ENCODE results near the gene CDCP1.

The CDCP1 gene

GRCh38 chr3:45118615-45119071 is 27.5 kb downstream of the CDCP1 start:
- TF ChIP-seq YY1 (IDR thresholded peaks at IDR 0.05; ENCODE audit: low read depth): no peak
- no peak for TF ChIP-seq EGR1 (IDR thresholded peaks at IDR 0.05)
- no peak for TF ChIP-seq TCF12 (IDR thresholded peaks at IDR 0.05; ENCODE audit: low read depth)
- TF ChIP-seq RAD21 (IDR thresholded peaks at IDR 0.05; ENCODE audit: low read depth): no peak
- TF ChIP-seq MAX (IDR thresholded peaks at IDR 0.05): no peak
- TF ChIP-seq CREB1 (IDR thresholded peaks at IDR 0.05; ENCODE audit: low read depth): no peak
- no peak for TF ChIP-seq USF1 (IDR thresholded peaks at IDR 0.05)
- TF ChIP-seq CEBPB (IDR thresholded peaks at IDR 0.05): no peak
- no peak for TF ChIP-seq TAF1 (IDR thresholded peaks at IDR 0.05; ENCODE audit: low read depth)
- TF ChIP-seq EP300 (IDR thresholded peaks at IDR 0.05; ENCODE audit: borderline replicate concordance): no peak
- TF ChIP-seq ZBTB7A (IDR thresholded peaks at IDR 0.05; ENCODE audit: low read depth): no peak
- no peak for TF ChIP-seq TEAD4 (IDR thresholded peaks at IDR 0.05)
- no peak for TF ChIP-seq NFIC (IDR thresholded peaks at IDR 0.05)
- TF ChIP-seq FOXM1 (IDR thresholded peaks at IDR 0.05; ENCODE audit: borderline replicate concordance, low read depth): no peak
- no peak for TF ChIP-seq REST (IDR thresholded peaks at IDR 0.05; ENCODE audit: low read depth)

GRCh38 chr3:45116350-45116749 is 29.8 kb downstream of the CDCP1 start:
- no peak for TF ChIP-seq TCF12 (IDR thresholded peaks at IDR 0.05; ENCODE audit: low read depth)
- no peak for TF ChIP-seq TAF1 (IDR thresholded peaks at IDR 0.05; ENCODE audit: low read depth)
- no peak for TF ChIP-seq RAD21 (IDR thresholded peaks at IDR 0.05; ENCODE audit: low read depth)
- TF ChIP-seq CEBPB (IDR thresholded peaks at IDR 0.05): no peak
- no peak for TF ChIP-seq TEAD4 (IDR thresholded peaks at IDR 0.05)
- TF ChIP-seq EP300 (IDR thresholded peaks at IDR 0.05; ENCODE audit: borderline replicate concordance): no peak
- TF ChIP-seq FOXM1 (IDR thresholded peaks at IDR 0.05; ENCODE audit: borderline replicate concordance, low read depth): no peak
- no peak for TF ChIP-seq EGR1 (IDR thresholded peaks at IDR 0.05)
- no peak for TF ChIP-seq MAX (IDR thresholded peaks at IDR 0.05)
- TF ChIP-seq USF1 (IDR thresholded peaks at IDR 0.05): no peak
- no peak for TF ChIP-seq CREB1 (IDR thresholded peaks at IDR 0.05; ENCODE audit: low read depth)
- TF ChIP-seq NFIC (IDR thresholded peaks at IDR 0.05): no peak
- no peak for TF ChIP-seq REST (IDR thresholded peaks at IDR 0.05; ENCODE audit: low read depth)
- no peak for TF ChIP-seq ZBTB7A (IDR thresholded peaks at IDR 0.05; ENCODE audit: low read depth)
- no peak for TF ChIP-seq YY1 (IDR thresholded peaks at IDR 0.05; ENCODE audit: low read depth)

- no peak for TF ChIP-seq MAX (IDR thresholded peaks at IDR 0.05)
Measured at GRCh38 chr3:45113625-45114050, 32.5 kb downstream of the CDCP1 start.

GRCh38 chr3:45112939-45113338 is 33.2 kb downstream of the CDCP1 start:
- no peak for TF ChIP-seq FOXM1 (IDR thresholded peaks at IDR 0.05; ENCODE audit: borderline replicate concordance, low read depth)
- TF ChIP-seq RAD21 (IDR thresholded peaks at IDR 0.05; ENCODE audit: low read depth): no peak
- TF ChIP-seq REST (IDR thresholded peaks at IDR 0.05; ENCODE audit: low read depth): no peak
- no peak for TF ChIP-seq TEAD4 (IDR thresholded peaks at IDR 0.05)

- TF ChIP-seq EGR1 (IDR thresholded peaks at IDR 0.05) (no peak), CEBPB (IDR thresholded peaks at IDR 0.05) (no peak), ZBTB7A (IDR thresholded peaks at IDR 0.05; ENCODE audit: low read depth) (no peak), REST (IDR thresholded peaks at IDR 0.05; ENCODE audit: low read depth) (no peak), EP300 (IDR thresholded peaks at IDR 0.05; ENCODE audit: borderline replicate concordance) (no peak), TEAD4 (IDR thresholded peaks at IDR 0.05) (no peak), TAF1 (IDR thresholded peaks at IDR 0.05; ENCODE audit: low read depth) (no peak), CREB1 (IDR thresholded peaks at IDR 0.05; ENCODE audit: low read depth) (no peak), TCF12 (IDR thresholded peaks at IDR 0.05; ENCODE audit: low read depth) (no peak), NFIC (IDR thresholded peaks at IDR 0.05) (no peak), FOXM1 (IDR thresholded peaks at IDR 0.05; ENCODE audit: borderline replicate concordance, low read depth) (no peak), MAX (IDR thresholded peaks at IDR 0.05) (no peak), USF1 (IDR thresholded peaks at IDR 0.05) (no peak), YY1 (IDR thresholded peaks at IDR 0.05; ENCODE audit: low read depth) (no peak), RAD21 (IDR thresholded peaks at IDR 0.05; ENCODE audit: low read depth) (no peak)
Measured at GRCh38 chr3:45110509-45110833, 35.7 kb downstream of the CDCP1 start.
